Calu3 (cell line): ENCODE results near the gene BRI3. TPM values are rescaled to one million over a fixed set of nuclear protein-coding genes. Genes with fewer than 3 reads are reported as not detected.

Experiments used
- Bru-seq: library from RNA; stranded (reverse); fragments of 400-500 nt; gene quantifications from one replicate; lab custom pipeline; 2021; lab: Mats Ljungman, UMichigan
- BruChase-seq, 2 experiments: library from RNA; stranded (reverse); fragments of 400-500 nt; gene quantifications; one replicate each; lab custom pipeline; 2021; lab: Mats Ljungman, UMichigan
- BruUV-seq: library from RNA; stranded (reverse); fragments of 400-500 nt; replicated peaks from 2 replicates; lab custom pipeline; 2021; lab: Mats Ljungman, UMichigan
- CTCF ChIA-PET: fragments of 300-600 bp; sonication (Branson Sonifier 250); formaldehyde crosslinking; loops from one replicate; lab custom pipeline; 2022; ENCODE audit warnings: antibody characterized with exemption; lab: Charles Lee
- DNase-seq: peaks from one replicate; pipeline ENCODE4 v3.0.0; 2022
- H3K27ac Mint-ChIP-seq: one replicate; pipeline ENCODE4 v1.8.0; 2022; ENCODE audit warnings: mixed read lengths; ENCODE audit not compliant: unreplicated experiment
- H3K27me3 Mint-ChIP-seq: one replicate; pipeline ENCODE4 v1.8.0; 2022; ENCODE audit warnings: mixed read lengths; ENCODE audit not compliant: unreplicated experiment
- H3K36me3 Mint-ChIP-seq: one replicate; pipeline ENCODE4 v1.8.0; 2022; ENCODE audit warnings: mild to moderate bottlenecking, moderate library complexity, mixed read lengths; ENCODE audit not compliant: insufficient read depth, unreplicated experiment
- H3K4me1 Mint-ChIP-seq: one replicate; pipeline ENCODE4 v1.8.0; 2022; ENCODE audit warnings: mild to moderate bottlenecking, low read depth, mixed read lengths; ENCODE audit not compliant: unreplicated experiment
- H3K4me3 Mint-ChIP-seq: one replicate; pipeline ENCODE4 v1.8.0; 2022; ENCODE audit warnings: mild to moderate bottlenecking, low read depth, moderate library complexity, mixed read lengths; ENCODE audit not compliant: unreplicated experiment
- H3K9me3 Mint-ChIP-seq: one replicate; pipeline ENCODE4 v1.8.0; 2022; ENCODE audit warnings: low read depth, mixed read lengths; ENCODE audit not compliant: unreplicated experiment
- intact Hi-C: fragments of 100-400 bp; cut with micrococcal nuclease; formaldehyde crosslinking; loops from one replicate; pipeline ENCODE4 v1.10.0; 2022; ENCODE audit not compliant: unreplicated experiment
- long read RNA-seq: library from polyadenylated mRNA; stranded (forward); transcript quantifications from one replicate; pipeline ENCODE4 v2.0.0, GENCODE V29; 2022
- total RNA-seq: library from RNA; stranded (reverse); gene quantifications from 2 replicates; pipeline ENCODE4 v1.2.3, GENCODE V29; 2022
- TF ChIP-seq, protein P1 (sequence below): fragments of 200-600 bp; IDR thresholded peaks from one replicate; pipeline ENCODE4 v1.8.0; 2022; ENCODE audit warnings: antibody characterized with exemption; ENCODE audit not compliant: unreplicated experiment

Gene BRI3
- total RNA-seq: 101 and 124 TPM in 2 replicates
- Bru-seq, nascent RNA: percentile 74 among the genes with signal in this experiment
- percentile 77 among the genes with signal in this experiment for BruChase-seq, experiment 1, labeled RNA remaining after a 6-hour chase
- percentile 75 among the genes with signal in this experiment for BruChase-seq, experiment 2, labeled RNA remaining after a 2-hour chase
- long read RNA-seq, transcript BRI3-201 (3 exons, 780 nt): major isoform, 26 of 31 reads
- long read RNA-seq, partial matches to known transcripts: 2 of 31 reads
- long read RNA-seq, other reads (novel, unspliced or antisense): 2 of 31 reads

GRCh38 chr7:98280791-98281756 lies at the start of gene BRI3:
Gene BRI3 (plus strand): TSS chr7:98281686. CDS start chr7:98281796, 110 bp downstream.
- TF ChIP-seq, protein P1, sequence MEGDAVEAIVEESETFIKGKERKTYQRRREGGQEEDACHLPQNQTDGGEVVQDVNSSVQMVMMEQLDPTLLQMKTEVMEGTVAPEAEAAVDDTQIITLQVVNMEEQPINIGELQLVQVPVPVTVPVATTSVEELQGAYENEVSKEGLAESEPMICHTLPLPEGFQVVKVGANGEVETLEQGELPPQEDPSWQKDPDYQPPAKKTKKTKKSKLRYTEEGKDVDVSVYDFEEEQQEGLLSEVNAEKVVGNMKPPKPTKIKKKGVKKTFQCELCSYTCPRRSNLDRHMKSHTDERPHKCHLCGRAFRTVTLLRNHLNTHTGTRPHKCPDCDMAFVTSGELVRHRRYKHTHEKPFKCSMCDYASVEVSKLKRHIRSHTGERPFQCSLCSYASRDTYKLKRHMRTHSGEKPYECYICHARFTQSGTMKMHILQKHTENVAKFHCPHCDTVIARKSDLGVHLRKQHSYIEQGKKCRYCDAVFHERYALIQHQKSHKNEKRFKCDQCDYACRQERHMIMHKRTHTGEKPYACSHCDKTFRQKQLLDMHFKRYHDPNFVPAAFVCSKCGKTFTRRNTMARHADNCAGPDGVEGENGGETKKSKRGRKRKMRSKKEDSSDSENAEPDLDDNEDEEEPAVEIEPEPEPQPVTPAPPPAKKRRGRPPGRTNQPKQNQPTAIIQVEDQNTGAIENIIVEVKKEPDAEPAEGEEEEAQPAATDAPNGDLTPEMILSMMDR: no peak

GRCh38 chr7:98232263-98232585 lies 49.3 kb upstream of the BRI3 start:
- CTCF ChIA-PET: no interaction called here
- no peak for DNase-seq
- no peaks in the 10 kb centered on the region for H3K9me3 Mint-ChIP-seq
- no peaks in the 10 kb centered on the region for H3K27me3 Mint-ChIP-seq
- no TSS peak for BruUV-seq
- intact Hi-C loops: no loop called here
- no peak overlapping the region for H3K4me3 Mint-ChIP-seq
- H3K36me3 Mint-ChIP-seq: peaks cover 6% of the 10 kb centered on the region
- no peaks in the 10 kb centered on the region for H3K4me1 Mint-ChIP-seq
- TF ChIP-seq, protein P1: no peak
- H3K27ac Mint-ChIP-seq: no peak overlapping the region

More at GRCh38 chr7:98280791-98281756, at the start of gene BRI3:
- intact Hi-C loops: loop anchor here (10.0 kb wide), 1 partner anchor 74 kb away; no protein-coding TSS in a partner anchor
- Mint-ChIP-seq H3K4me3 (peak within 1 kb of the TSS; percentile 91), H3K9me3 (no peaks in the 10 kb centered on the region), H3K36me3 (peaks cover 38% of the 10 kb centered on the region), H3K27me3 (no peaks in the 10 kb centered on the region), H3K4me1 (peaks cover 32% of the 10 kb centered on the region), H3K27ac (peak within 1 kb of the TSS; percentile 91)
- CTCF ChIA-PET: interaction anchor here (1.0 kb wide), 1 partner anchor 13 kb away, joined by 4 read pairs; no protein-coding TSS in a partner anchor
- no TSS peak for BruUV-seq
- DNase-seq: peak; percentile 82

GRCh38 chr7:98232799-98233198 lies 48.7 kb upstream of the BRI3 start:
- H3K4me1 Mint-ChIP-seq: no peaks in the 10 kb centered on the region
- CTCF ChIA-PET: no interaction called here
- TF ChIP-seq, protein P1: no peak
- intact Hi-C loops: no loop called here
- peaks cover 6% of the 10 kb centered on the region for H3K36me3 Mint-ChIP-seq
- H3K27ac Mint-ChIP-seq: no peak overlapping the region
- no peaks in the 10 kb centered on the region for H3K27me3 Mint-ChIP-seq
- BruUV-seq: no TSS peak
- no peaks in the 10 kb centered on the region for H3K9me3 Mint-ChIP-seq
- no peak for DNase-seq
- no peak overlapping the region for H3K4me3 Mint-ChIP-seq

DNA sequence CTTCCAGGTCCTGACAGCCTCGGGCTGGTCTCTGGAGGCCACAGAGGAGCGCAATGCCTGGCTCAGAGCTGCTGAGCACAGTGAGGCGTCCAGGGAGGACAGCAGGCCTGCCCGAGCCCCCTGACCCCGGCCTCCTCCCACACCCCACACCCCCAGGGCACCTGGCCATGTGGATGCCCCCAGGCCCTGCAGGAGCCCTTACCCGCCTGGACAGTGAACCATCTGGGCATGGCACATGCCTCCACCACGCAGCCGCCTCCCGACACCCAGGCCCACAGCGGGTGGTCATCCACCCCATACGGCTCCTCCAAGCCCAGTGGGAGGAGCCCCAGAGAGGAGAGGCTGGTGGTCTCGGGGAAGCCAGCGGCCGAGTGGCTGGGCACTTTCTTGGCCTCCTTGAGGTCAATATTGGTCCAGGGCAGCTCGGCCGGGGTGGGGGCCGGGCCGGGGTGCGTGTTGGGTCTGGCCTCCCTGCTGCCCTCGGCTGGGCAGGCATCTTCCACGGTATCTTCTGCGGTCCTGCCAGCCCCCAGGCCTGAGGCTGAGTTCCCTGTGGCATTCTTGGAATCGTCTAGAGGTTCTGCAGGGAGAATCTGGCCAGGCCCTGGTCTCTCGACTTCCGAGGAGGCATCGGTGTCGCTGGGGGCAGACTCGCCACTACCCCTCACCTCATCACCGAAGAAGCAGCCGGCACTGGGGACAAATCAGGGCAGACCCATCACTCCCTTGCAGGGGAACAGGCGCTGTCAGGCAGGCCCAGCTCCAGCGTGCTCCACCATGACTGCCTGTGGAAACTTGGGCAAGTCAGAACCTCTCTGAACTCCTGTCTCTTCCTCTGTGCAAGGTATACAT lies 48.0 kb upstream of the BRI3 start:
- TF ChIP-seq, protein P1: no peak
- H3K27me3 Mint-ChIP-seq: no peaks in the 10 kb centered on the region
- H3K27ac Mint-ChIP-seq: no peak overlapping the region
- no peaks in the 10 kb centered on the region for H3K4me1 Mint-ChIP-seq
- no peaks in the 10 kb centered on the region for H3K9me3 Mint-ChIP-seq
- CTCF ChIA-PET: no interaction called here
- H3K36me3 Mint-ChIP-seq: peaks cover 6% of the 10 kb centered on the region
- intact Hi-C loops: no loop called here
- BruUV-seq: no TSS peak
- no peak overlapping the region for H3K4me3 Mint-ChIP-seq
- DNase-seq: no peak
